ENCODE data around the gene DUSP12. TPM values are rescaled to one million over a fixed set of nuclear protein-coding genes. Genes with fewer than 3 reads are reported as not detected.
A peak's percentile ranks its signal among the peaks of the same experiment; 100 is the strongest.

DUSP12 gene
- total RNA-seq, 1 donor from 2014 or later = 23.5 TPM

DNA sequence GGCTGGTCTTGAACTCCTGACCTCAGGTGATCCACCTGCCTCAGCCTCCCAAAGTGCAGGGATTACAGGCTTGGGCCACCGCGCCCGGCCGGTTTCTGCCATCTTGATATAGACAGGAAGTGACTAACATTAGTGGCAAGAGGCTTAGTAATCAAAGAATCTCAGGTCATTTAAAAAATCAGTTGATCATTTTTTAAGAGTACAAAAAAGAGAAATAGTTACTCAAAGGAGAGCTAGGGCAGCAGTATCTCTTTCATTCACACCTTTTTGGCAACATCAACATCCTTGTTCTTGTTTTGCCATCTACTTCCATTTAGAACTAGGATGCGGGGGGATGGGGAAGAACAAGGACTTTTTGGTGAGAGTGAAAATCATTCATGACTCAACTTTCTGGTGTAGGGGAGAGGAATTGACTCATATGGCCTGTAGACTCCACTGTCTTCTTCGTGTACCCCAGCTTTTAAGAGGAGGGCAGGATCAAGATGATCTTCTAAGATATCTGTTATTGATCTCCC is 19.5 kb upstream of the DUSP12 start:
- H3K27me3 Mint-ChIP-seq (ENCODE audit: low read depth) = peaks cover 3% of the 10 kb centered on the region
- no peaks in the 10 kb centered on the region for H3K9me3 Mint-ChIP-seq
- peaks cover 60% of the 10 kb centered on the region for H3K4me1 Mint-ChIP-seq
- H3K27ac Mint-ChIP-seq = no peak overlapping the region
- TF ChIP-seq, protein P1, sequence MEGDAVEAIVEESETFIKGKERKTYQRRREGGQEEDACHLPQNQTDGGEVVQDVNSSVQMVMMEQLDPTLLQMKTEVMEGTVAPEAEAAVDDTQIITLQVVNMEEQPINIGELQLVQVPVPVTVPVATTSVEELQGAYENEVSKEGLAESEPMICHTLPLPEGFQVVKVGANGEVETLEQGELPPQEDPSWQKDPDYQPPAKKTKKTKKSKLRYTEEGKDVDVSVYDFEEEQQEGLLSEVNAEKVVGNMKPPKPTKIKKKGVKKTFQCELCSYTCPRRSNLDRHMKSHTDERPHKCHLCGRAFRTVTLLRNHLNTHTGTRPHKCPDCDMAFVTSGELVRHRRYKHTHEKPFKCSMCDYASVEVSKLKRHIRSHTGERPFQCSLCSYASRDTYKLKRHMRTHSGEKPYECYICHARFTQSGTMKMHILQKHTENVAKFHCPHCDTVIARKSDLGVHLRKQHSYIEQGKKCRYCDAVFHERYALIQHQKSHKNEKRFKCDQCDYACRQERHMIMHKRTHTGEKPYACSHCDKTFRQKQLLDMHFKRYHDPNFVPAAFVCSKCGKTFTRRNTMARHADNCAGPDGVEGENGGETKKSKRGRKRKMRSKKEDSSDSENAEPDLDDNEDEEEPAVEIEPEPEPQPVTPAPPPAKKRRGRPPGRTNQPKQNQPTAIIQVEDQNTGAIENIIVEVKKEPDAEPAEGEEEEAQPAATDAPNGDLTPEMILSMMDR (IDR thresholded peaks at IDR 0.05; ENCODE audit: unreplicated experiment) = no peak
- no peaks in the 10 kb centered on the region for H3K36me3 Mint-ChIP-seq
- H3K4me3 Mint-ChIP-seq = no peak overlapping the region
- DNase-seq (ENCODE audit: low spot score in 2 of 2, unreplicated experiment in 2 of 2) = no peak

- H3K4me1 Mint-ChIP-seq = peaks cover 51% of the 10 kb centered on the region
- no peak overlapping the region for H3K27ac Mint-ChIP-seq
- no peaks in the 10 kb centered on the region for H3K9me3 Mint-ChIP-seq
- no peaks in the 10 kb centered on the region for H3K27me3 Mint-ChIP-seq (ENCODE audit: low read depth)
- TF ChIP-seq, protein P1 (IDR thresholded peaks at IDR 0.05; ENCODE audit: unreplicated experiment) = no peak
- DNase-seq (ENCODE audit: low spot score in 2 of 2, unreplicated experiment in 2 of 2) = no peak
- H3K36me3 Mint-ChIP-seq = no peaks in the 10 kb centered on the region
- no peak overlapping the region for H3K4me3 Mint-ChIP-seq
Observed at GRCh38 chr1:161731241-161731640, 18.3 kb upstream of the DUSP12 start.

- H3K4me1 Mint-ChIP-seq = peaks cover 51% of the 10 kb centered on the region
- no peak overlapping the region for H3K27ac Mint-ChIP-seq
- no peaks in the 10 kb centered on the region for H3K27me3 Mint-ChIP-seq (ENCODE audit: low read depth)
- no peak for DNase-seq (ENCODE audit: low spot score in 2 of 2, unreplicated experiment in 2 of 2)
- TF ChIP-seq, protein P1 (IDR thresholded peaks at IDR 0.05; ENCODE audit: unreplicated experiment) = no peak
- no peaks in the 10 kb centered on the region for H3K9me3 Mint-ChIP-seq
- H3K36me3 Mint-ChIP-seq = no peaks in the 10 kb centered on the region
- H3K4me3 Mint-ChIP-seq = no peak overlapping the region
Observed at GRCh38 chr1:161731981-161732718, 17.4 kb upstream of the DUSP12 start.

DNA sequence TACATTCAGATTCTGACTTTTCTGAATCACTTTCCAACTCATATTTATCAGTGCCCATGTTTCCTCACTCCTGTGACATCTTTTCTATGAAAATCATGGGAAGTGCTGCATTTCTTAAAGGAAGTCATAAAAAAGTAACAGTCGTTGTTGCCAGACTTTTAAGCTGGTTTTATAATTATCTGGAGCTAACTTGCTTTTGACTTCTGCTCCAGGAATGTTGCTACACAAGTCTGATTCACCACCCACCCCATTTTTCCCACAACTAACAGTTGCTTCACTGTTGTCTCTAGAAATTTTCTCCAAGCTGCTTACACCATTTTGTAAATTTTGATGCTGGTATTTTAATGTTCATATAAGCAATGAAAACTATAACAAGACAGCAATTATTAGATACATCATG is 16.1 kb upstream of the DUSP12 start:
- Mint-ChIP-seq H3K27me3 (ENCODE audit: low read depth) (peaks cover 3% of the 10 kb centered on the region), H3K27ac (peak overlapping the region; percentile 74), H3K36me3 (no peaks in the 10 kb centered on the region), H3K4me1 (peaks cover 45% of the 10 kb centered on the region), H3K9me3 (no peaks in the 10 kb centered on the region), H3K4me3 (no peak overlapping the region)
- DNase-seq (ENCODE audit: low spot score in 2 of 2, unreplicated experiment in 2 of 2) = no peak
- TF ChIP-seq, protein P1 (IDR thresholded peaks at IDR 0.05; ENCODE audit: unreplicated experiment) = no peak

DNA sequence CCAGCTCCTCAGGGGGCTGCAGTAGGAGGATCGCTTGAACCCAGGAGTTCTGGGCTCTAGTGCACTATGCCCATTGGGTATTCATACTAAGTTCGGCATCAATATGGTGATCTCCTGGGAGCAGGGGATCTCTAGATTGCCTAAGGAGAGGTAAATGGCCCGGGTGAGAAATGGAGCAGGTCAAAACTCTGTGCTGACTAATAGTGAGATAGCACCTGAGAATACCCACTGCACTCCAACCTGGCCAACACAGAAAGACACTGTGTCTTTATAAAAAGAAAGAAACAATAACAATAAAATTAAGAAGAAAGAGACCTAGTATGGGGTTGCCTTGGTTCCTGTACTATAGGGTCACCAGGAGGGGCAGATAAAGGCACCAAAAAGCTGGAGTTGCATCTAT is 13.7 kb upstream of the DUSP12 start:
- peaks cover 26% of the 10 kb centered on the region for H3K4me1 Mint-ChIP-seq
- no peaks in the 10 kb centered on the region for H3K36me3 Mint-ChIP-seq
- H3K4me3 Mint-ChIP-seq = no peak overlapping the region
- no peak for DNase-seq (ENCODE audit: low spot score in 2 of 2, unreplicated experiment in 2 of 2)
- no peak overlapping the region for H3K27ac Mint-ChIP-seq
- peaks cover 3% of the 10 kb centered on the region for H3K27me3 Mint-ChIP-seq (ENCODE audit: low read depth)
- TF ChIP-seq, protein P1 (IDR thresholded peaks at IDR 0.05; ENCODE audit: unreplicated experiment) = no peak
- H3K9me3 Mint-ChIP-seq = no peaks in the 10 kb centered on the region

All from mesothelial cell of epicardium (in vitro differentiated cells).